Muscle of leg (tissue), 16 donors: Measurements from ENCODE around the gene FUBP3. TPM values are rescaled to one million over a fixed set of nuclear protein-coding genes. Genes with fewer than 3 reads are reported as not detected.

ENCODE experiments used
- DNase-seq: peaks from one replicate; pipeline ENCODE4 v3.0.0; 2013
- H3K27ac ChIP-seq: one replicate; pipeline ENCODE4 v1.5.1; 2013; ENCODE audit warnings: mild to moderate bottlenecking, low read length, control low read depth
- H3K27me3 ChIP-seq: one replicate; pipeline ENCODE4 v1.6.1; 2013; ENCODE audit warnings: low read length; ENCODE audit not compliant: control insufficient read depth, insufficient read depth
- H3K36me3 ChIP-seq: one replicate; pipeline ENCODE4 v1.6.1; 2013; ENCODE audit warnings: low read length; ENCODE audit not compliant: control insufficient read depth, insufficient read depth
- H3K4me1 ChIP-seq: one replicate; pipeline ENCODE4 v1.6.1; 2013; ENCODE audit warnings: low read length; ENCODE audit not compliant: control insufficient read depth, insufficient read depth
- H3K4me3 ChIP-seq: one replicate; pipeline ENCODE4 v1.5.1; 2013; ENCODE audit warnings: low read length, control low read depth
- H3K9me3 ChIP-seq: replicated peaks from 2 replicates; pipeline ENCODE4 v1.6.1; 2013; ENCODE audit warnings: low read depth, low read length; ENCODE audit not compliant: control insufficient read depth
- WGBS: methylation state at CpG from one replicate; pipeline ENCODE4 v1.1.5; 2013; ENCODE audit warnings: missing lambda C conversion rate; ENCODE audit not compliant: insufficient coverage; 5-methylcytosine and 5-hydroxymethylcytosine counted together
- long read RNA-seq, 11 donors: transcript quantifications; one replicate each; lab custom pipeline, GENCODE V29; 2026
- polyA plus RNA-seq, 8 donors: library from polyadenylated mRNA; unstranded; fragments of 120-200 nt; gene quantifications; one replicate each; pipeline versions ENCODE4 v1.2.1 to v1.2.3, GENCODE V29; 2013; ENCODE audit warnings: inconsistent platforms in 1 of 8, low replicate concordance in 1 of 8; ENCODE audit not compliant: insufficient read length in 8 of 8, insufficient read depth in 1 of 8
- total RNA-seq: library from RNA; stranded (reverse); fragments of 120-200 nt; gene quantifications from one replicate; pipeline ENCODE4 v1.2.4, GENCODE V29; 2013

FUBP3 gene, protein sequence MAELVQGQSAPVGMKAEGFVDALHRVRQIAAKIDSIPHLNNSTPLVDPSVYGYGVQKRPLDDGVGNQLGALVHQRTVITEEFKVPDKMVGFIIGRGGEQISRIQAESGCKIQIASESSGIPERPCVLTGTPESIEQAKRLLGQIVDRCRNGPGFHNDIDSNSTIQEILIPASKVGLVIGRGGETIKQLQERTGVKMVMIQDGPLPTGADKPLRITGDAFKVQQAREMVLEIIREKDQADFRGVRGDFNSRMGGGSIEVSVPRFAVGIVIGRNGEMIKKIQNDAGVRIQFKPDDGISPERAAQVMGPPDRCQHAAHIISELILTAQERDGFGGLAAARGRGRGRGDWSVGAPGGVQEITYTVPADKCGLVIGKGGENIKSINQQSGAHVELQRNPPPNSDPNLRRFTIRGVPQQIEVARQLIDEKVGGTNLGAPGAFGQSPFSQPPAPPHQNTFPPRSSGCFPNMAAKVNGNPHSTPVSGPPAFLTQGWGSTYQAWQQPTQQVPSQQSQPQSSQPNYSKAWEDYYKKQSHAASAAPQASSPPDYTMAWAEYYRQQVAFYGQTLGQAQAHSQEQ
- total RNA-seq, result 27.4 TPM
- polyA plus RNA-seq, result 10 to 100 TPM; 37.2 to 51.2 (median 44.7) TPM
- long read RNA-seq, donor 1, partial matches to known transcripts, result 0 of 5 reads
- long read RNA-seq, donor 1, other reads (novel, unspliced or antisense), result 0 of 5 reads
- long read RNA-seq, donor 2, result 0 reads
- long read RNA-seq, donor 3, partial matches to known transcripts, result 0 of 4 reads
- long read RNA-seq, donor 3, other reads (novel, unspliced or antisense), result 0 of 4 reads
- long read RNA-seq, donor 4, partial matches to known transcripts, result 0 of 5 reads
- long read RNA-seq, donor 4, other reads (novel, unspliced or antisense), result 0 of 5 reads
- long read RNA-seq, donor 5, partial matches to known transcripts, result 0 of 8 reads
- long read RNA-seq, donor 5, other reads (novel, unspliced or antisense), result 0 of 8 reads
- long read RNA-seq, donor 6, partial matches to known transcripts, result 0 of 2 reads
- long read RNA-seq, donor 6, other reads (novel, unspliced or antisense), result 0 of 2 reads
- long read RNA-seq, donor 7, partial matches to known transcripts, result 0 of 3 reads
- long read RNA-seq, donor 7, other reads (novel, unspliced or antisense), result 0 of 3 reads
- long read RNA-seq, donor 8, partial matches to known transcripts, result 0 of 4 reads
- long read RNA-seq, donor 8, other reads (novel, unspliced or antisense), result 0 of 4 reads
- long read RNA-seq, donor 9, partial matches to known transcripts, result 0 of 4 reads
- long read RNA-seq, donor 9, other reads (novel, unspliced or antisense), result 0 of 4 reads
- long read RNA-seq, donor 10, partial matches to known transcripts, result 12 of 18 reads
- long read RNA-seq, donor 10, other reads (novel, unspliced or antisense), result 0 of 18 reads
- long read RNA-seq, donor 11, partial matches to known transcripts, result 0 of 3 reads
- long read RNA-seq, donor 11, other reads (novel, unspliced or antisense), result 0 of 3 reads

DNA sequence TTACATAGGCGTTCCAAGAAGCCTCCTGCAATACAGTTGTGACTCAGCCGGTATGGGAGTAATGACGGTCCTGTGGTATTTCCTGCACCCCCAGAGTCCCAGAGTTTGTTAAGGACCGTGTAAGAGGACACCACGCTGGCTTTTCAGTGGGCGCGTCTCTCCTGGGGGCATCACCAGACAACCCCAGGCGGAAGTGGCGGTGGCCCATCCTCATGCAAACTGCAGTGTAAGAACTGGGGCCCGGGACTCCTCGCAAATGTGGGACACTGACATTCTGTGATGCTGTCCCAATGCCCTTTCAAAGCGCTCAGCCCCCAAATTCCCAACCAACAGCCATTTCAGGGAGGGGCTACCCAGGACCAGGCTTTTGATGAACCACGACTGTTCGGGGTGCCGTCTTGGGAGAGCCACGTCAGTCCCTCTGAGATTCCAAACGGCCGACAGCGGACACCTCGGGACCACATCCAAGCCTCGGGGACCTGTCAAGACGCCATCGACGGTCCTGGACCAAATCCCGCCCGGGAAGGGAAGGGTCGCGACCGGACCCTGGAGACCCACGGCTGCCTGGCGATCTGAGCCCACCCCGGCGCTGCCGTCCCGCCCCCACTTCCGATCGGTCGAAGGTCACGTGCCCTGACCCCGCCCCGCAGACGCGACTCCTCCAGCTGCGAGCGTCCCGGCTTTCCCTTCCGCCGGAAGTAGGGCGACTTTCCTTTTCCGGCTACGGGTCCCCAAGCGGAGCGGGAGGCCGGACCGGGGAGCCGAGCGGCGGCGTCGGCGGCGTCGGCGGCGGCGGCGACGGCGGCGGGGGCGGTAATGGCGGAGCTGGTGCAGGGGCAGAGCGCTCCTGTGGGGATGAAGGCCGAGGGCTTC lies at the start of gene FUBP3:
TSS of gene FUBP3 (plus strand) at position 713 of the 873 bp plus-strand sequence. CDS start at position 817, 104 bp downstream.
- H3K36me3 ChIP-seq, result peaks cover 5% of the 10 kb centered on the region
- no peaks in the 10 kb centered on the region for H3K9me3 ChIP-seq
- WGBS, result under 1% methylated on average over 66 of the region's 74 CpGs
- peak; percentile 98 for DNase-seq
- H3K4me1 ChIP-seq, result peaks cover 17% of the 10 kb centered on the region
- peak within 1 kb of the TSS; percentile 98 for H3K4me3 ChIP-seq
- peak within 1 kb of the TSS; percentile 88 for H3K27ac ChIP-seq
- H3K27me3 ChIP-seq, result no peaks in the 10 kb centered on the region

DNA sequence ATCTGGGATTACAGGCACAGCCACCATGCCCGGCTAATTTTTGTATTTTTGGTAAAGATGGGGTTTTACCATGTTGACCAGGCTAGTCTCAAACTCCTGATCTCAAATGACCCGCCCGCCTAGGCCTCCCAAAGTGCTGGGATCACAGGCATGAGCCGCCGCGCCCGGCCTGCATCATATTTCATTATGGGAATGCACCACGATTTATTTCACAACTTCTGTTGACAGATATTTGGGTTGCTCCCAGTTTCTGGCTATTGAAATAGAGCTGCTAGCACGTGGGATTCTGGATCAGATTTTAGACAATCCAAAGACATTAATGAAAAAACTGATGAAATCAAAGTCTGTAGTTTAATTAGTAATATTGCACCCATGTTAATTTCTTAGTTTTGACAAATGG lies 48.4 kb upstream of the FUBP3 start:
- peak; percentile 45 for DNase-seq
- WGBS, result 67% methylated on average over 1 of the region's 9 CpGs
- Histone ChIP-seq H3K4me3 (no peak overlapping the region), H3K4me1 (peaks cover 15% of the 10 kb centered on the region), H3K9me3 (no peaks in the 10 kb centered on the region), H3K27me3 (peaks cover 59% of the 10 kb centered on the region), H3K27ac (no peak overlapping the region), H3K36me3 (no peaks in the 10 kb centered on the region)

DNA sequence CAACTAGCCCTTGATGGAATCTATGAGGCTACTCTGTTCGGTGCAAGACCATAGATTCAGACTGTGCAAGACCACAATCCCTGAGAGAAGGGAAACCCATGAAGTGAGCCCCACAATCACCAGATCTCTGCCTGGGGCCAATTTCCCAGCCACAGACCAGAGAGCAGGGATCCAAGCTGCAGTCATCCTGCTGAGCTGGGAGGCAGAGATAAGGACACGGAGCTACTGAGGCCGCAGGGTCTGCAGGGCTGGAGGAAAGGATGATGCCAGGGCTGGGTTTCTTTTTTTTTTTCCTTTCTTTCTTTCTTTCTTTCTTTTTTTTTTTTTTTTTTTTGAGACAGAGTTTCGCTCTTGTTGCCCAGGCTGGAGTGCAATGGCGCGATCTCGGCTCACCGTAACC lies 47.7 kb upstream of the FUBP3 start:
- Histone ChIP-seq H3K4me1 (peaks cover 15% of the 10 kb centered on the region), H3K27ac (no peak overlapping the region), H3K4me3 (no peak overlapping the region), H3K27me3 (peaks cover 59% of the 10 kb centered on the region), H3K9me3 (no peaks in the 10 kb centered on the region), H3K36me3 (no peaks in the 10 kb centered on the region)
- WGBS, result no CpG with 5 or more reads among the region's 8 CpGs
- no peak for DNase-seq

GRCh38 chr9:130532426-130533080 lies 46.8 kb upstream of the FUBP3 start:
- 68% methylated on average over 5 of the region's 10 CpGs for WGBS
- no peak for DNase-seq
- H3K4me3 ChIP-seq, result no peak overlapping the region
- H3K4me1 ChIP-seq, result peaks cover 9% of the 10 kb centered on the region
- no peak overlapping the region for H3K27ac ChIP-seq
- H3K27me3 ChIP-seq, result peaks cover 59% of the 10 kb centered on the region
- no peaks in the 10 kb centered on the region for H3K9me3 ChIP-seq
- no peaks in the 10 kb centered on the region for H3K36me3 ChIP-seq

GRCh38 chr9:130535818-130536521 lies 43.4 kb upstream of the FUBP3 start:
- H3K27me3 ChIP-seq, result peaks cover 77% of the 10 kb centered on the region
- H3K4me3 ChIP-seq, result no peak overlapping the region
- no peaks in the 10 kb centered on the region for H3K9me3 ChIP-seq
- no peak overlapping the region for H3K27ac ChIP-seq
- no peaks in the 10 kb centered on the region for H3K36me3 ChIP-seq
- WGBS, result 21% methylated on average over 13 of the region's 28 CpGs
- peak; percentile 20 for DNase-seq
- peaks cover 4% of the 10 kb centered on the region for H3K4me1 ChIP-seq

- WGBS, result 69% methylated on average over 3 of the region's 3 CpGs
- Histone ChIP-seq H3K27ac (no peak overlapping the region), H3K9me3 (no peaks in the 10 kb centered on the region), H3K36me3 (no peaks in the 10 kb centered on the region), H3K4me1 (peaks cover 4% of the 10 kb centered on the region), H3K4me3 (no peak overlapping the region), H3K27me3 (peaks cover 80% of the 10 kb centered on the region)
- DNase-seq, result no peak
Measured at GRCh38 chr9:130536701-130537107, 42.7 kb upstream of the FUBP3 start.

GRCh38 chr9:130537346-130538050 lies 41.9 kb upstream of the FUBP3 start:
- H3K4me1 ChIP-seq, result peaks cover 4% of the 10 kb centered on the region
- WGBS, result 18% methylated on average over 23 of the region's 25 CpGs
- no peak for DNase-seq
- H3K27me3 ChIP-seq, result peaks cover 87% of the 10 kb centered on the region
- no peaks in the 10 kb centered on the region for H3K36me3 ChIP-seq
- no peak overlapping the region for H3K27ac ChIP-seq
- H3K9me3 ChIP-seq, result no peaks in the 10 kb centered on the region
- no peak overlapping the region for H3K4me3 ChIP-seq
